Measurements from ENCODE around the gene GDPGP1. TPM values are rescaled to one million over a fixed set of nuclear protein-coding genes. Genes with fewer than 3 reads are reported as not detected.

GDPGP1 gene
- total and polyA plus RNA-seq, 10 of the 15 experiments (the other 5 are each of a cell fraction or from before 2014, with no cell fraction given) = 0.68 to 8.9 (median 3.0) TPM

DNA sequence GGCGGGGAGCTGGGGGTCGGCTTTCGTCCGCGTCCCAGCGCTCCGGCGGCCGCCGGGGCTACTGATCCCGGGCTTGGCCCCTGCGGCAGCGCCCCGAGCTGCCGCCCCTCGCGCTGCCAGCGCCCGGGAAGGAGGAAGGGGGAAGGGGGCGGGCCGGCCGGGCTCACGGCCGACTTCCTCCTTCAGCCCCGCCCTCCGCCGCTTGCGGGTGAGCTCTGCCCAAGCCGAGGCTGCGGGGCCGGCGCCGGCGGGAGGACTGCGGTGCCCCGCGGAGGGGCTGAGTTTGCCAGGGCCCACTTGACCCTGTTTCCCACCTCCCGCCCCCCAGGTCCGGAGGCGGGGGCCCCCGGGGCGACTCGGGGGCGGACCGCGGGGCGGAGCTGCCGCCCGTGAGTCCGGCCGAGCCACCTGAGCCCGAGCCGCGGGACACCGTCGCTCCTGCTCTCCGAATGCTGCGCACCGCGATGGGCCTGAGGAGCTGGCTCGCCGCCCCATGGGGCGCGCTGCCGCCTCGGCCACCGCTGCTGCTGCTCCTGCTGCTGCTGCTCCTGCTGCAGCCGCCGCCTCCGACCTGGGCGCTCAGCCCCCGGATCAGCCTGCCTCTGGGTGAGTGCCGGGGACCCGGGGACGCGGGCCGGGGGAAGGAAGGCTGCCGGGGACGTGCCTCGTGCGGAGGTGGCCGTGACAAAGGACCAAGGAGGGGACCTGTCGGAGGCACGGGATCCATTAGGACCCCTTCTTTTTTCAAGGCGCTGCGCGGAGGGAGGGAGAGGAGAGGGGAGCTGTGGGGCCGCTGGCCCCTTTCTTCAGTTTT is 32.7 kb upstream of the GDPGP1 start, which contains the start of gene SEMA4B (continued):
- TF ChIP-seq ASH2L (IDR thresholded peaks at IDR 0.05; ENCODE audit: borderline replicate concordance, low read depth) (no peak), ZBED1 (IDR thresholded peaks at IDR 0.05; ENCODE audit: borderline replicate concordance) (no peak), BCL11A (IDR thresholded peaks at IDR 0.05; ENCODE audit: low read depth, low read length) (no peak), CREM (IDR thresholded peaks at IDR 0.05; ENCODE audit: low read depth) (no peak), POLR2AphosphoS2 (IDR thresholded peaks at IDR 0.05; ENCODE audit: low read depth, low read length) (no peak; the same call in 1 of the 2 replicates), RB1 (IDR thresholded peaks at IDR 0.05; ENCODE audit: borderline replicate concordance) (peak; percentile 52; the same call in 1 of the 2 replicates), ZNF207 (IDR thresholded peaks at IDR 0.05; ENCODE audit: borderline replicate concordance) (no peak), KAT2A (conservative IDR thresholded peaks at IDR 0.05; ENCODE audit: control insufficient read depth, low read depth, low read length) (no peak), EED (IDR thresholded peaks at IDR 0.05; ENCODE audit: low read depth) (no peak), RELA (IDR thresholded peaks at IDR 0.05; ENCODE audit: borderline replicate concordance, partially characterized antibody) (peak; percentile 41), CREB1 (IDR thresholded peaks at IDR 0.05; ENCODE audit: low read depth) (0 out of 2 replicates have a peak, but pooled peaks have one; percentile 9), KLF5 (IDR thresholded peaks at IDR 0.05; ENCODE audit: partially characterized antibody) (no peak), BACH1 (IDR thresholded peaks at IDR 0.05; ENCODE audit: borderline replicate concordance) (peak; percentile 56; the same call in 1 of the 2 replicates), ZNF24 (IDR thresholded peaks at IDR 0.05) (no peak), REST (IDR thresholded peaks at IDR 0.05; ENCODE audit: low read depth, low read length) (no peak)
- TF ChIP-seq, protein P1, sequence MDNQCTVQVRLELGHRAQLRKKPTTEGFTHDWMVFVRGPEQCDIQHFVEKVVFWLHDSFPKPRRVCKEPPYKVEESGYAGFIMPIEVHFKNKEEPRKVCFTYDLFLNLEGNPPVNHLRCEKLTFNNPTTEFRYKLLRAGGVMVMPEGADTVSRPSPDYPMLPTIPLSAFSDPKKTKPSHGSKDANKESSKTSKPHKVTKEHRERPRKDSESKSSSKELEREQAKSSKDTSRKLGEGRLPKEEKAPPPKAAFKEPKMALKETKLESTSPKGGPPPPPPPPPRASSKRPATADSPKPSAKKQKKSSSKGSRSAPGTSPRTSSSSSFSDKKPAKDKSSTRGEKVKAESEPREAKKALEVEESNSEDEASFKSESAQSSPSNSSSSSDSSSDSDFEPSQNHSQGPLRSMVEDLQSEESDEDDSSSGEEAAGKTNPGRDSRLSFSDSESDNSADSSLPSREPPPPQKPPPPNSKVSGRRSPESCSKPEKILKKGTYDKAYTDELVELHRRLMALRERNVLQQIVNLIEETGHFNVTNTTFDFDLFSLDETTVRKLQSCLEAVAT (IDR thresholded peaks at IDR 0.05) = no peak
- TF ChIP-seq, protein P2, sequence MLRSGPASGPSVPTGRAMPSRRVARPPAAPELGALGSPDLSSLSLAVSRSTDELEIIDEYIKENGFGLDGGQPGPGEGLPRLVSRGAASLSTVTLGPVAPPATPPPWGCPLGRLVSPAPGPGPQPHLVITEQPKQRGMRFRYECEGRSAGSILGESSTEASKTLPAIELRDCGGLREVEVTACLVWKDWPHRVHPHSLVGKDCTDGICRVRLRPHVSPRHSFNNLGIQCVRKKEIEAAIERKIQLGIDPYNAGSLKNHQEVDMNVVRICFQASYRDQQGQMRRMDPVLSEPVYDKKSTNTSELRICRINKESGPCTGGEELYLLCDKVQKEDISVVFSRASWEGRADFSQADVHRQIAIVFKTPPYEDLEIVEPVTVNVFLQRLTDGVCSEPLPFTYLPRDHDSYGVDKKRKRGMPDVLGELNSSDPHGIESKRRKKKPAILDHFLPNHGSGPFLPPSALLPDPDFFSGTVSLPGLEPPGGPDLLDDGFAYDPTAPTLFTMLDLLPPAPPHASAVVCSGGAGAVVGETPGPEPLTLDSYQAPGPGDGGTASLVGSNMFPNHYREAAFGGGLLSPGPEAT (IDR thresholded peaks at IDR 0.05; ENCODE audit: low read depth) = no peak
- TF ChIP-seq, protein P3, sequence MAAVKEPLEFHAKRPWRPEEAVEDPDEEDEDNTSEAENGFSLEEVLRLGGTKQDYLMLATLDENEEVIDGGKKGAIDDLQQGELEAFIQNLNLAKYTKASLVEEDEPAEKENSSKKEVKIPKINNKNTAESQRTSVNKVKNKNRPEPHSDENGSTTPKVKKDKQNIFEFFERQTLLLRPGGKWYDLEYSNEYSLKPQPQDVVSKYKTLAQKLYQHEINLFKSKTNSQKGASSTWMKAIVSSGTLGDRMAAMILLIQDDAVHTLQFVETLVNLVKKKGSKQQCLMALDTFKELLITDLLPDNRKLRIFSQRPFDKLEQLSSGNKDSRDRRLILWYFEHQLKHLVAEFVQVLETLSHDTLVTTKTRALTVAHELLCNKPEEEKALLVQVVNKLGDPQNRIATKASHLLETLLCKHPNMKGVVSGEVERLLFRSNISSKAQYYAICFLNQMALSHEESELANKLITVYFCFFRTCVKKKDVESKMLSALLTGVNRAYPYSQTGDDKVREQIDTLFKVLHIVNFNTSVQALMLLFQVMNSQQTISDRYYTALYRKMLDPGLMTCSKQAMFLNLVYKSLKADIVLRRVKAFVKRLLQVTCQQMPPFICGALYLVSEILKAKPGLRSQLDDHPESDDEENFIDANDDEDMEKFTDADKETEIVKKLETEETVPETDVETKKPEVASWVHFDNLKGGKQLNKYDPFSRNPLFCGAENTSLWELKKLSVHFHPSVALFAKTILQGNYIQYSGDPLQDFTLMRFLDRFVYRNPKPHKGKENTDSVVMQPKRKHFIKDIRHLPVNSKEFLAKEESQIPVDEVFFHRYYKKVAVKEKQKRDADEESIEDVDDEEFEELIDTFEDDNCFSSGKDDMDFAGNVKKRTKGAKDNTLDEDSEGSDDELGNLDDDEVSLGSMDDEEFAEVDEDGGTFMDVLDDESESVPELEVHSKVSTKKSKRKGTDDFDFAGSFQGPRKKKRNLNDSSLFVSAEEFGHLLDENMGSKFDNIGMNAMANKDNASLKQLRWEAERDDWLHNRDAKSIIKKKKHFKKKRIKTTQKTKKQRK (IDR thresholded peaks at IDR 0.05; ENCODE audit: low read depth, low read length) = no peak
